GM18519 (cell line): Measurements from ENCODE around the gene NAT9.

Experiments used
- ATAC-seq: cut with Tn5 transposase; IDR thresholded peaks from one replicate; pipeline ENCODE4 v1.9.1; 2021; ENCODE audit warnings: mild to moderate bottlenecking, moderate library complexity; ENCODE audit not compliant: unreplicated experiment, low FRiP score

The NAT9 gene

GRCh38 chr17:74806334-74806733, 30.2 kb upstream of the NAT9 start:
- ATAC-seq, result no peak

GRCh38 chr17:74805591-74805991, 29.4 kb upstream of the NAT9 start:
- no peak for ATAC-seq

GRCh38 chr17:74804683-74805082, 28.5 kb upstream of the NAT9 start:
- no peak for ATAC-seq

GRCh38 chr17:74803971-74804370, 27.8 kb upstream of the NAT9 start:
- ATAC-seq, result no peak

GRCh38 chr17:74803388-74803930, 27.3 kb upstream of the NAT9 start:
- no peak for ATAC-seq

GRCh38 chr17:74801896-74802295, 25.8 kb upstream of the NAT9 start:
- no peak for ATAC-seq

- ATAC-seq, result no peak
Observed at GRCh38 chr17:74800531-74800930, 24.4 kb upstream of the NAT9 start.

- no peak for ATAC-seq
Observed at GRCh38 chr17:74799097-74799496, 23.0 kb upstream of the NAT9 start.

GRCh38 chr17:74798239-74798707, 22.1 kb upstream of the NAT9 start:
- no peak for ATAC-seq

- no peak for ATAC-seq
Observed at GRCh38 chr17:74797824-74798223, 21.7 kb upstream of the NAT9 start.

- ATAC-seq, result no peak
Observed at GRCh38 chr17:74796866-74797265, 20.7 kb upstream of the NAT9 start.

GRCh38 chr17:74796211-74796610, 20.1 kb upstream of the NAT9 start:
- ATAC-seq, result no peak

- ATAC-seq, result no peak
Observed at GRCh38 chr17:74795327-74796020, 19.3 kb upstream of the NAT9 start.

- no peak for ATAC-seq
Observed at GRCh38 chr17:74792586-74793105, 16.5 kb upstream of the NAT9 start.

- no peak for ATAC-seq
Observed at GRCh38 chr17:74790161-74791058, 14.3 kb upstream of the NAT9 start.

GRCh38 chr17:74786431-74787055, 10.4 kb upstream of the NAT9 start:
- ATAC-seq, result no peak

- no peak for ATAC-seq
Observed at GRCh38 chr17:74785981-74786360, 9.8 kb upstream of the NAT9 start.

GRCh38 chr17:74785096-74785980, 9.2 kb upstream of the NAT9 start:
- ATAC-seq, result no peak

GRCh38 chr17:74784125-74784810, 8.1 kb upstream of the NAT9 start:
- ATAC-seq, result no peak
